Parathyroid adenoma (tissue), 2 donors: ENCODE measurements around the gene AFM.

ENCODE experiments used
- H2AFZ ChIP-seq: fragments of 300-600 bp; sonication (generic); one replicate; pipeline ENCODE4 v1.7.0; 2017; ENCODE audit warnings: antibody characterized with exemption, mild to moderate bottlenecking
- H3K27ac ChIP-seq: fragments of 300-600 bp; sonication (generic); one replicate; pipeline ENCODE4 v1.7.0; 2017
- H3K27me3 ChIP-seq: fragments of 300-600 bp; sonication (generic); one replicate; pipeline ENCODE4 v1.7.0; 2017; ENCODE audit warnings: low read length; ENCODE audit not compliant: control insufficient read depth, insufficient read depth
- H3K36me3 ChIP-seq: fragments of 300-600 bp; sonication (generic); one replicate; pipeline ENCODE4 v1.7.0; 2017; ENCODE audit warnings: low read length; ENCODE audit not compliant: control insufficient read depth, insufficient read depth
- H3K4me1 ChIP-seq: fragments of 300-600 bp; sonication (generic); one replicate; pipeline ENCODE4 v1.7.0; 2017; ENCODE audit warnings: control low read depth
- H3K4me2 ChIP-seq: fragments of 300-600 bp; sonication (generic); one replicate; pipeline ENCODE4 v1.7.0; 2017; ENCODE audit warnings: low read length
- H3K4me3 ChIP-seq: fragments of 300-600 bp; sonication (generic); one replicate; pipeline ENCODE4 v1.7.0; 2017; ENCODE audit warnings: low read depth, low read length
- H3K79me2 ChIP-seq: fragments of 300-600 bp; sonication (generic); one replicate; pipeline ENCODE4 v1.7.0; 2017; ENCODE audit warnings: control low read depth
- H3K9ac ChIP-seq: fragments of 300-600 bp; sonication (generic); one replicate; pipeline ENCODE4 v1.7.0; 2017; ENCODE audit warnings: mild to moderate bottlenecking
- H3K9me3 ChIP-seq: fragments of 300-600 bp; sonication (generic); one replicate; pipeline ENCODE4 v1.7.0; 2017; ENCODE audit warnings: low read length; ENCODE audit not compliant: control insufficient read depth
- CTCF ChIP-seq: fragments of 300-600 bp; sonication (generic); IDR thresholded peaks from one replicate; pipeline ENCODE4 v1.7.0; 2017; ENCODE audit warnings: antibody characterized with exemption, mild to moderate bottlenecking
- donor health status: primary hyperparathyroidism.

Gene AFM

GRCh38 chr4:73507541-73507940 is 26.0 kb downstream of the AFM start:
- no peak overlapping the region for H3K9ac ChIP-seq
- no peak for TF ChIP-seq CTCF
- H3K36me3 ChIP-seq = no peaks in the 10 kb centered on the region
- H3K4me3 ChIP-seq = no peak overlapping the region
- H3K27ac ChIP-seq = no peak overlapping the region
- H3K27me3 ChIP-seq = no peaks in the 10 kb centered on the region
- no peaks in the 10 kb centered on the region for H3K9me3 ChIP-seq
- no peaks in the 10 kb centered on the region for H3K4me1 ChIP-seq
- H3K4me2 ChIP-seq = no peak overlapping the region
- no peak overlapping the region for H2AFZ ChIP-seq
- H3K79me2 ChIP-seq = no peaks in the 10 kb centered on the region

- no peaks in the 10 kb centered on the region for H3K4me1 ChIP-seq
- no peak overlapping the region for H3K4me2 ChIP-seq
- H3K9ac ChIP-seq = no peak overlapping the region
- no peaks in the 10 kb centered on the region for H3K27me3 ChIP-seq
- no peak overlapping the region for H2AFZ ChIP-seq
- H3K79me2 ChIP-seq = no peaks in the 10 kb centered on the region
- H3K27ac ChIP-seq = no peak overlapping the region
- H3K36me3 ChIP-seq = no peaks in the 10 kb centered on the region
- no peak for TF ChIP-seq CTCF
- H3K4me3 ChIP-seq = no peak overlapping the region
- H3K9me3 ChIP-seq = no peaks in the 10 kb centered on the region
Measured at GRCh38 chr4:73508651-73509050, 27.1 kb downstream of the AFM start.

GRCh38 chr4:73518340-73518739 is 36.8 kb downstream of the AFM start:
- Histone ChIP-seq H3K4me2 (no peak overlapping the region), H3K9ac (no peak overlapping the region), H2AFZ (no peak overlapping the region), H3K27ac (no peak overlapping the region), H3K36me3 (no peaks in the 10 kb centered on the region), H3K4me1 (no peaks in the 10 kb centered on the region), H3K79me2 (no peaks in the 10 kb centered on the region), H3K4me3 (no peak overlapping the region), H3K9me3 (no peaks in the 10 kb centered on the region), H3K27me3 (no peaks in the 10 kb centered on the region)
- no peak for TF ChIP-seq CTCF

GRCh38 chr4:73520821-73521220 is 39.3 kb downstream of the AFM start:
- H2AFZ ChIP-seq = no peak overlapping the region
- no peak overlapping the region for H3K27ac ChIP-seq
- H3K4me2 ChIP-seq = no peak overlapping the region
- H3K36me3 ChIP-seq = no peaks in the 10 kb centered on the region
- no peak overlapping the region for H3K4me3 ChIP-seq
- H3K27me3 ChIP-seq = no peaks in the 10 kb centered on the region
- H3K9ac ChIP-seq = no peak overlapping the region
- H3K9me3 ChIP-seq = no peaks in the 10 kb centered on the region
- TF ChIP-seq CTCF = no peak
- no peaks in the 10 kb centered on the region for H3K4me1 ChIP-seq
- H3K79me2 ChIP-seq = no peaks in the 10 kb centered on the region

- Histone ChIP-seq H3K9ac (no peak overlapping the region), H3K27me3 (no peaks in the 10 kb centered on the region), H3K4me2 (no peak overlapping the region), H3K36me3 (no peaks in the 10 kb centered on the region), H2AFZ (no peak overlapping the region), H3K27ac (no peak overlapping the region), H3K79me2 (no peaks in the 10 kb centered on the region), H3K4me3 (no peak overlapping the region), H3K4me1 (no peaks in the 10 kb centered on the region), H3K9me3 (no peaks in the 10 kb centered on the region)
- no peak for TF ChIP-seq CTCF
Measured at GRCh38 chr4:73523126-73523525, 41.6 kb downstream of the AFM start.
